Gastroesophageal sphincter (tissue), 3 donors: Measurements from ENCODE around the gene SNCB.

Source experiments
- EP300 ChIP-seq: sonication (generic); formaldehyde crosslinking; IDR thresholded peaks from one replicate; pipeline ENCODE4 v1.6.1; 2017; ENCODE audit warnings: antibody characterized with exemption, mild to moderate bottlenecking
- POLR2A ChIP-seq, 2 donors: fragments of 450-650 bp; IDR thresholded peaks; one replicate each; pipeline ENCODE4 v1.6.1; 2017; ENCODE audit warnings: antibody characterized with exemption in 2 of 2, mild to moderate bottlenecking in 2 of 2, moderate library complexity in 1 of 2
- TF ChIP-seq, protein P1 (sequence below), 4 experiments: fragments of 200-600 bp in 2 of 4; fragments of 450-650 bp in 2 of 4; sonication (generic) in 1 of 4; IDR thresholded peaks; one replicate each; pipeline ENCODE4 v1.5.1; 2017 to 2019; ENCODE audit warnings: antibody characterized with exemption in 4 of 4, mild to moderate bottlenecking in 2 of 4, moderate library complexity in 2 of 4

- TF ChIP-seq, protein P1, sequence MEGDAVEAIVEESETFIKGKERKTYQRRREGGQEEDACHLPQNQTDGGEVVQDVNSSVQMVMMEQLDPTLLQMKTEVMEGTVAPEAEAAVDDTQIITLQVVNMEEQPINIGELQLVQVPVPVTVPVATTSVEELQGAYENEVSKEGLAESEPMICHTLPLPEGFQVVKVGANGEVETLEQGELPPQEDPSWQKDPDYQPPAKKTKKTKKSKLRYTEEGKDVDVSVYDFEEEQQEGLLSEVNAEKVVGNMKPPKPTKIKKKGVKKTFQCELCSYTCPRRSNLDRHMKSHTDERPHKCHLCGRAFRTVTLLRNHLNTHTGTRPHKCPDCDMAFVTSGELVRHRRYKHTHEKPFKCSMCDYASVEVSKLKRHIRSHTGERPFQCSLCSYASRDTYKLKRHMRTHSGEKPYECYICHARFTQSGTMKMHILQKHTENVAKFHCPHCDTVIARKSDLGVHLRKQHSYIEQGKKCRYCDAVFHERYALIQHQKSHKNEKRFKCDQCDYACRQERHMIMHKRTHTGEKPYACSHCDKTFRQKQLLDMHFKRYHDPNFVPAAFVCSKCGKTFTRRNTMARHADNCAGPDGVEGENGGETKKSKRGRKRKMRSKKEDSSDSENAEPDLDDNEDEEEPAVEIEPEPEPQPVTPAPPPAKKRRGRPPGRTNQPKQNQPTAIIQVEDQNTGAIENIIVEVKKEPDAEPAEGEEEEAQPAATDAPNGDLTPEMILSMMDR (IDR thresholded peaks at IDR 0.05) = no peak
- TF ChIP-seq EP300 (no peak), POLR2A (IDR thresholded peaks at IDR 0.05) (no peak)
Measured at GRCh38 chr5:176590035-176590717, 40.2 kb downstream of the SNCB start.
